ENCODE results near the gene CDCA3. TPM values are rescaled to one million over a fixed set of nuclear protein-coding genes. Genes with fewer than 3 reads are reported as not detected.

Gene CDCA3
- total and polyA plus RNA-seq, 7 donors: 0.21 to 3.3 (median 0.86) TPM; not detected in 1

GRCh38 chr12:6839482-6840201, 11.4 kb downstream of the CDCA3 start:
- Histone ChIP-seq H3K4me3 (no peak overlapping the region), H3K27ac (no peak overlapping the region)
- DNase-seq: peak in 1 of 2 donors; percentile 44

DNA sequence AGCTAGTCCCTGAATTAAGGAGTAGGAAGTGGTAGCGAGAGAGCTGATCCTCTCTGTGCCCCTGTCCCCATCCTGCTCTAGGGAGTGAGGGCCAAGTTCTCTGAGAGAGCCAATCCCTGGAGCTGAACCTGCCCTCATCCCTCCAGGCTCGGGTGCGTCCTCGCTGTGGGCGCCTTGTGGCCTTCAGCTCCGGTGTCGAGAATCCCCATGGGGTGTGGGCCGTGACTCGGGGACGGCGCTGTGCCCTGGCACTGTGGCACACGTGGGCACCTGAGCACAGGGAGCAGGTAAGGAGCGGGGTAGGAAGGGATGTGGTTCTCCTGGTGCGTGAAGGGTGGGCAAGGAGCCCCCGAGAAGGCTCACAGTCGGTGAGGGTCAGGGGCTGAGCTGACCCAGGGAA, 12.2 kb downstream of the CDCA3 start:
- WGBS, 3 donors: 92 to 94% (median 93%) methylated on average over 15 to 16 of the region's 16 CpGs
- Histone ChIP-seq H3K4me3 (no peak overlapping the region), H3K4me1 (no peaks in the 10 kb centered on the region), H3K36me3 (ENCODE audit: insufficient read depth in 1 of 2, low read depth in 1 of 2) (peaks cover 0 to under 1% of the 10 kb centered on the region in 2 donors), H3K27ac (no peak overlapping the region), H3K27me3 (ENCODE audit: insufficient read depth in 3 of 3, low read length in 2 of 3) (no peaks in the 10 kb centered on the region), H3K9me3 (no peaks in the 10 kb centered on the region)
- ATAC-seq (no peak), DNase-seq (peak in 1 of 2 donors; percentile 48)
- no peak for TF ChIP-seq CTCF (IDR thresholded peaks at IDR 0.05)
- intact Hi-C loops (cut with DNase I): no loop called here

More at GRCh38 chr12:6839482-6840201, 11.4 kb downstream of the CDCA3 start:
- Histone ChIP-seq H3K27me3 (ENCODE audit: insufficient read depth in 3 of 3, low read length in 2 of 3) (no peaks in the 10 kb centered on the region), H3K36me3 (ENCODE audit: insufficient read depth in 1 of 2, low read depth in 1 of 2) (no peaks in the 10 kb centered on the region), H3K4me1 (no peaks in the 10 kb centered on the region), H3K9me3 (no peaks in the 10 kb centered on the region)
- no peak for ATAC-seq
- intact Hi-C loops (cut with DNase I): no loop called here
- 74 to 79% (median 77%) methylated on average over 10 of the region's 10 CpGs for WGBS, 3 donors
- TF ChIP-seq CTCF (IDR thresholded peaks at IDR 0.05): no peak

DNA sequence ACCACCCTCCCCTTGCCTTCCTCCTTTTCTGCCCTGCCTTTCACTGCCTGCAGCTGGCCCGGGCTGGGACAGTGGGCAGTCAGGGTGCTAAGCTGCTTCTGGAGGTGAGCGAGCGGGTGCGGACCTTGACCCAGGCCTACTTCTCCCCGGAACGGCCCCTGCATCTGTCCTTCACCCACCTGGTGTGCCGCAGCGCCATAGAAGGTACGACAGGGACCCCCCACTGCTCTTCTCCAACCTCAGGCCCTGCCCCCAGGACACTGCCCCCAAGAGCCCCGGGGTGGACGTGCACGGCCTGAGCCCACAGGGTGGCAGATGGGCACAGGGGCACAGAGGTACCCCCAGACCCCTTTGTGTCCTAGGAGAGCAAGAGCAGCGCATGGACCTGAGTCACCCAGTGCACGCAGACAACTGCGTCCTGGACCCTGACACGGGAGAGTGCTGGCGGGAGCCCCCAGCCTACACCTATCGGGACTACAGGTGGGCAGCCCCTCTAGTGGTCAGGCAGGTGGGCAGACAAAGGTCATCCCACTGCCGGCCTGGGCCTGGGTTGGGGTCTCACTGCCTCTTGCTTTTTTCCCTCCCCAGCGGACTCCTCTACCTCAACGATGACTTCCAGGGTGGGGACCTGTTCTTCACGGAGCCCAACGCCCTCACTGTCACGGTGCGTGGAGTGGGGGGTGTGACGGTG, 13.6 kb downstream of the CDCA3 start:
- Histone ChIP-seq H3K4me3 (no peak overlapping the region), H3K27ac (no peak overlapping the region), H3K36me3 (ENCODE audit: insufficient read depth in 1 of 2, low read depth in 1 of 2) (peaks cover 0 to 2% of the 10 kb centered on the region in 2 donors), H3K27me3 (ENCODE audit: insufficient read depth in 3 of 3, low read length in 2 of 3) (no peaks in the 10 kb centered on the region), H3K9me3 (no peaks in the 10 kb centered on the region), H3K4me1 (no peaks in the 10 kb centered on the region)
- 93% methylated on average over 25 to 26 of the region's 26 CpGs for WGBS, 3 donors
- peak in 1 of 2 donors; percentile 29 for DNase-seq
- ATAC-seq: no peak
- TF ChIP-seq CTCF (IDR thresholded peaks at IDR 0.05): no peak
- intact Hi-C loops (cut with DNase I): no loop called here

DNA sequence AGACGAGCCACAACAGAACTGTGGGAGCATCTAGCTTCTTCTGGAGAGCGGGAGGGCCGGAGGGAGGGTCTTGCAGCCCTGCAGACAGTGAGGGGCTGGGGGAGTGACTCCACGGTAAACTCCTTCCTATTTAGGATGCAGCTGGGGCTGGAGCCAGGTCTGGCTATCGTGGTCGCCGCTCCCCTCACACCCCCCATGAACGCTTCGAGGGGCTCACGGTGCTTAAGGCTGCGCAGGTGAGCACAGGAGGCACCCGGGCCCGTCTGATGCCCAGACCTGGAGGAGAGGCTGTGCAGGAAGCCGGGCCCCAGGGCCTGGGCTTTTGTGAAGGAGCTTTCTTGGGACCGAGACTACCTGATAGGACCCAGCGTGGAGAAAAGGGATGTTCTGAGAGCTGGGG, 14.2 kb downstream of the CDCA3 start:
- intact Hi-C loops (cut with DNase I): no loop called here
- no peak overlapping the region for H3K4me3 ChIP-seq
- TF ChIP-seq CTCF (IDR thresholded peaks at IDR 0.05): no peak
- peaks cover 0 to 2% of the 10 kb centered on the region in 2 donors for H3K36me3 ChIP-seq (ENCODE audit: insufficient read depth in 1 of 2, low read depth in 1 of 2)
- H3K4me1 ChIP-seq: no peaks in the 10 kb centered on the region
- ATAC-seq (no peak), DNase-seq (peak in 1 of 2 donors; percentile 36)
- H3K27ac ChIP-seq: no peak overlapping the region
- no peaks in the 10 kb centered on the region for H3K9me3 ChIP-seq
- no peaks in the 10 kb centered on the region for H3K27me3 ChIP-seq (ENCODE audit: insufficient read depth in 3 of 3, low read length in 2 of 3)
- 90 to 98% (median 95%) methylated on average over 16 of the region's 16 CpGs for WGBS, 3 donors

Data from psoas muscle (tissue), 8 donors.